GM10847 (cell line): Measurements from ENCODE around the gene ACYP2.

Source experiments
- POLR2A ChIP-seq: IDR thresholded peaks from 2 replicates; pipeline ENCODE4 v1.6.1; 2011; ENCODE audit not compliant: insufficient read length; ENCODE audit errors: extremely low read depth

ACYP2 gene

DNA sequence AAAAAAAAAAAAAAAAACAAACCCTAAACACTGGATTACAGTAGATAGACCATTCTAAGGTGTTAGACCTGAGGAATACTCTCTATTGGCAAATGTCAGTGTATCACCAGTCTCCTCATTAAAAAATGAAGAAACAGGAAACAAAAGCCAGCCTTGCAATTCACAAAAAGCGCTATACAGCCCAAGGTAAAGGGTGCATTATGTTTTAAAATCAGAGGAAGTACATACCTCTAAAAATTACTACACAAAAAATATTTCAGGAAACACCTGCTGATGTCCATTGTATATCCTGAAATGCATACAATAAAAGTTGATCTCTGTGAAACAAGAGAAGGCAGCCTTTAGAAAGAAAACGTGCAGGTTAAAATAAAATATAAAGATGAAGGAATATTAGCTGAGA, 195.5 kb downstream of the ACYP2 start:
- TF ChIP-seq POLR2A = no peak

DNA sequence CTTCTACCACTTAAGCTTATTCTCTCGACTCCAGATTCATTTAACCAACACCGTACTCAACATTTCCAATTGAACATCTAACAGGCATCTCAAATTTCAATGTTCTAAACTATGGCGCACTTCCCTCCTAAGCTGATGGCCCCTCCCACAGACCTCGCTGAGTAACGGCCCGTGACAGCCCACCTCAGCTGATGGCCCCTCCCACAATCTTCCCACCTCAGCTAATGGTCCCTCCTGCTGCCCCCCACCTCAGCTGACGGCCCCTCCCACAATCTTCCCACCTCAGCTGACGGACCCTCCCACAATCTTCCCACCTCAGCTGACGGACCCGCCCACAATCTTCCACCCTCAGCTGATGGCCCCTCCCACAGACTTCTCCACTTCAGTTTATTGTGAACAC, 197.7 kb downstream of the ACYP2 start:
- no peak for TF ChIP-seq POLR2A

DNA sequence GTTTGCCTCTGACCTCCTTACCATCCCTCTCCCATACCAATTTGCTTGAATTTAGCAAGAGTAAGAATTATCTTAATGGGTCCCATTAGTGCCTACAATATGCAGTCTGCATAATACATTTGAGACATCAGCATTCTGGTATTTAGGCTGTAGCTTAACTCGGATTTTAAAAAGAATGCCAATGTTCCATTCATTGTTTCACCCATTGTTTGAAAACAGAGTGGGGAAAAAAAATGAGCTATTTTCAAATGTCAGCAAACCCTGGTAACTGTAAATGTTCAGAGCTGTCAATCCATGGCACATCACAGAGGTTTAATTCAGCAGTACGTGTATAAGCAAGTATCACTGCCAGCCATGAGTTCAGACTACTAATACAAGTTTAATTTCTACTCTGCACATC, 202.6 kb downstream of the ACYP2 start:
- no peak for TF ChIP-seq POLR2A

DNA sequence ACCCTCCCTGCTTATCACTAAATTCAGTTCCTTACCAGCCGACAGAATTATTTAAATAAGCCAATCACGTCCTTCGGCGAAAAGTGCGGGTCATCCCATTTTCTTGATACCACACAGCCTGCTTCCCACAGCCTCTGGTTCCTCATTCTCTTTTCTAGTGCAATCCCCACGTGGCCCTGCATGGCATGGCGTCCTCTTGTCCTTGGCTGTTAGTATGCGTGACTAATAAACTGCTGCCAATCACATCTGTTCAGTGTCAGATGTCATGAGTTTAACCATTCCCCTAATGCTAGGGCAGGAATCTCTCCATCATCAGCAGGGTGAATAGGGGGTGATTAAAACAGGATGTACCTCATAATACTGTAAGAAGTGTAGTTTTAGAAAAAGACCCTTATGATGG, 203.4 kb downstream of the ACYP2 start:
- no peak for TF ChIP-seq POLR2A

DNA sequence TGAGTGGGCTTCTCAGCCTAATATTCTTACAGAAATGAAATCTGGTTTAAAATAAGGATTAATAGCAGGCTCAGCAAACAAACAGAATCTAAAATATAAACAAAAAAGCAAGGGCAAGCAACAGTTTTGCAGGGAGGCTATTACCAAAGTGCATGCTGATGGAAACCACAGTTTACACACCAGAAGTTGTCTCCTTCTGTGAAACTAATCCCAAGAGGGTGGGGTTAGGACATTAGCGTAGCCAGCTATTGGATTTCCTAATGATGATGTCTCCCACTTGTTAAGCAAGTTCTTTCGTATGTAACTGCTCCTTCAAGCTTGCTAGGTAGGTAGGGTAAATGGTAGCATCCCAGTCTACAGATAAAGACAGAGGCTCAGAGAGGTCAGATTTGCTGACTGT, 205.6 kb downstream of the ACYP2 start:
- TF ChIP-seq POLR2A = no peak

DNA sequence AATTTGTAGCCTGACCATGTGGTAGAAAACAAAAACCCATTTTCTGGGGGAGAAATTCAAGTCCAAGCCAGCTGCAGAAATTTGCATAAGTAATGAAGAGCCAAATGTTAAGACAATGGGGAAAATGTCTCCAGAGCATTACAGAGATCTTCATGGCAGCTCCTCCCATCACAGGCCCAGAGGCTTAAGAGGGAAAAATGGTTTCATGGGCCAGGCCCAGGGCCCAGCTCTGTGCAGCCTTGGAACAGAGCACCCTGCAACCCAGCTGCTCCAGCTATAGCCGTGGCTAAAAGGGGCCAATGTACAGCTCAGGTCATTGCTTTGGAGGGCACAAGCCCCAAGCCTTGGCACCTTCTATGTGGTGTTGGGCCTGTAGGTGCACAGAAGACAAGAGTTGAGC, 209.7 kb downstream of the ACYP2 start:
- no peak for TF ChIP-seq POLR2A

DNA sequence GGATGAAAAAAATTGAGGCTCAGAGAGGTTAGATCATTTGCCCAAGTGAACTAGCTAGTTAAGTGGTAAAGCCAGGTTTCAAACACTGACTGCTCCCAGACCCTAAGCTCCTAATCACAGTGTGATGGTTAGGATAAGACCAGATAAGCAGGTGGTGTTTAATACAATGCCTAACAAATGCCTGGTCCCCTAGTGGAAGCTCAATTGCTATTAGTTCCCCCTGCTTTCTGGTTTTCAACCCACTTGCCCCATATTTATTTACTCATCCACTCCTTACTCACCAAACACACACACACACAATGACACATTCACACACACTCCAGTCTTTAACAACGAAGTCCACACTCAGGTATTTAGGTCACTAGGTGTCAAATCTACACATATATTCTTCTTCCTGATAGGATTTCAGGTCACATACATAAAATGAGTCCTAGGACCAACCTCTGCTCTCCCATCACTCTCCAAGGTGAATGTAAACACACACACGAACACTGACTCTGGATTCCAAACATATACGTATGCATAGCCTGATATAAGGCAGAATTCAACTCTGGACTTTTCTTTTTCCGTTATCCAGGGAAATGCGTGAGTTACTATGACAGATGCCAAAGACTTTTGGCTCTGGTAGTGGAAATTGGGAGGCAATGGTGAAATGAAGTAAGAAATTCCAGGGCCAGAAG, 214.2 kb downstream of the ACYP2 start:
- TF ChIP-seq POLR2A = no peak

DNA sequence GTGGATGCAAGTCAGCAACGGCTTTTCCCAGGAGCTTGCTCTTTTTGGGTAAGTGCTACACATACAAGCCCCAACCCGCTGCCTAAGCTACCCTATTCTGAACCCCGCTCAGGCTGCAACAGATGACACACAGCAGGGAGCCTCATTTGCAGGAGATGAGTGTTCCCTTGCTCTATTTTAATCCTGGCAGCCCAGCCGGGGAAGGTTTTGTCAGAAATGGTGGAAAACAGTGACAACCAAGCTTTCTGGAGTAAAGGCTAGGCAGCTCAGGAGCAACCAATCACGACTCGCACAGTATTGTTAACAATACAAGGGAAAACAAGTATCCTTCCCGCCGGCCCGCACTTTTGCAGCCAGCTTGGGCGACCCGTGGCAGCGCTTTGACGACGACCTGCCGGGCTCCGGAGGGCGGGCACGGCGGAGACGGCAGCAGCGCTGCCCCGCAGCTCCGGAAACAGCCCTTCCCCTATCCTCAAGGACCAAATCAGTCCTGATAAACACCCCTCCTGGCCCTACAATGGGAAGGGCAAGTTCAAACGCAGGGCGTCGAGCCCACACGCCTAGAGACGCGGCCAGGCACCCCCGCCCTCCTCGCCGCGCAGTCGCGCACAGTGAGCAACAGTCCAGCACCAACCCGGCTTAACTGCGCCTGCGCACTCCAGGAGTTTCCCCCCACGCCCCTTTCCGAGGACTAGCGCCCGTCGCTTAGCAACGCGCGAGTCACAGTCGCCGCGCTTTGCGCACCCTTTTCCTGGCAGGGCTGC, 214.9 kb downstream of the ACYP2 start:
- TF ChIP-seq POLR2A = no peak

DNA sequence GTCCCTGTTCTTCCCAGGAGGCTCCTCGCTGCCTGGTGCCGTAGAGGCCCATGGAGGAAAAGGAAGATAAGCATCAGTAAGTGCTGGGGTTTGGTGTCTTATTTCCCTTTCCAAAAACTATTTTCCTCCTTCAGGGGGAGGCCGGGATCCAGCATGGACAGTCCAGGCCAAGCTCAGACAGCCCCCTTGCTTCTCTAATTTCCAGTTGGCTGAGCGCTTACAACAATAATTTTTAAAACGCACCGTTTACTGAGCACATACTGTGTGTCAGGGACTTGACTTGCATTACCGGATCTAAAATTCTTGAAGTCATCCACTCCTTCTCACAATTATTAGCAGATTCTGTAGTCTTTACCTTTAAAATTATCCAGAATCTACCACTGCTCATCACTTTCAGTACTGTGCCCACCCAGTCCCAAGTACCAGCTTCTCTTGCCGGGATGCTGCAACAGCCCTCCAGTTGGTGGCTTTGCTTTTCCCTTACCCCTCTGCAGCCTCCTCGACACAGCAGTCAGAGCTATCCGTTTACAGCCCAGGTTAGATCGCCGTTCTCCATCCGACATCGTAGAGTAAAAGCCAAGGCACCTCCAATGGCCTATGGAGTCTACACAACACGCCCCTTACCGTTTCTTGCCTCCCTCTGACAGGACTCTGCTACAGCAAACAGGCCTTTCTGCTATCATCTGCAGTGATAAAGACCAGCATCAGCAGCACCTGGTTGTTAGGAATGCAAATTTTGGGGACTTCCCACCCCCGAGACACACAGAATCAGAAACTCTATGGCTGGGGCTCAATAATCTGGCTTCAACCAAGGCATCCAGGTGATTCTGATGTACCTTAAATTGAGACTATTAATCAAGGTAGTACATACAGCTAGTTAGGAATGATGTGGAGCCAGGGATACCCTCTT, 215.8 kb downstream of the ACYP2 start:
- no peak for TF ChIP-seq POLR2A

DNA sequence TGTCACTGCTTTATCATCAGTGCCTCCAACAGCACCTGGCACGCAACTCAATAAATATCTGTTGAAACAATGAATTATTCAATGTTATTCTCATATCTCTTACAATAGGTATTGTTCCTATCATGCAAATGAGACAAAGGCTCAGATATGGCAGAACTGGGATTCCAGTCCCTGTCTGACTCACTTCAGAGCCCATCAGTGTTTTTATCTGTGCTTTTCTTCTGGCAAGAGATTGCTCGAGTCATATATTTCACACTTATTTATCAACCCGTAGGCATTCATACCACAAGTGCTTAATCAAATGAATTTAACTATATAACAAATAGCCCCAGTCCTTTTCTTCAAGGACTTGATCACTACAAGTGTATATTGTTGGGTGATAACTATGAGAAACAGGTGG, 217.0 kb downstream of the ACYP2 start:
- TF ChIP-seq POLR2A = no peak

DNA sequence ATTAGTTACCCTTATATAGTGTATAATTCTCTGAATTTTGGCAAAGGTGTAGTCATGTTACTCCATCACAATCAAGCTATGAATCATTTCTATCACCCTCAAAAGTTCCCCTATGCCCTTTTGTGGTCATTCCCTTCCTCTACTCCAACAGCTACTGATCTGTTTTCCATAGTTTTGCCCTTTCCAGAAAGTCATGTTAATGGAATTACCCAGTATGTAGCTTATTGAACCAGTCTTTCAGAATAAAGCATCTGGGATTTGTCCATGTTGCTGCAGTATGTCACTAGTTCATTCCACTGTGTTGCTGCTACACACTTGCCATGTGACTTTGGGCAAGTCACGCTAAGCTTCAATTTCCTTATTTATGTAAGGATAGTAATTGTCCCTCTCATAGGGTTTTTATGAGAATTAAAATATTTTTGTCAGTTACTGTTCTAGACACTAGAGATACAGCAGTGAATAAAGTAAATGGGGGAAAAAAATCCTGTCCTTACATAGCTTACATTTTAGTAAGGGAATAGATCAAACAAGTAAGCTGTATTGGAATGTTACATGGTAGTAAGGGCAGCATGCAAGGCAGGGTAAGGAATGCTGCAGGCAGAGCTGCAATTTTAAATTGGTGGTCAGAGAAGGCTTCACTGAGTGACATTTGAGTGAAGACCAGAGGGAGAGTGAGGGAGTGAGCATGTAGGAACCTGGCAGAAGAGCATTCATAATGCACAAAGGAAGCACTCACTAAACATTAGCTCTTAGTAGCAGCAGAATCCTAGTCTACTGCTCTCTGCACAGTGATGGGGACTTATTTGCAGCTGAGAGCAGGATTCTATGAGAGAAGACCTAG, 220.9 kb downstream of the ACYP2 start:
- TF ChIP-seq POLR2A = no peak

DNA sequence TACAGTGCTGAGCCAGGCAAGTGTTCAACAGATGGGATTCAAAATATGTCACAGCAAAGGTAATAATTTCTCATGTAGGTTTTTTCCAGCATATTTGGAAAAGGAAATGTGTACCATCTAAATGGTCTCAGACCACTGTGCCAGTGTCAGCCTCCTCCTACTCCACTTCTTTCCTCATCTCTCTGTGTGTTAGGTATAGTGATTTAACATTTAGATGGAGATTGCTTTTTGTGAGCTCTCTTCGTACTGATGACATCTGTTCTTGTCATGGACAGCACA, 221.5 kb downstream of the ACYP2 start:
- TF ChIP-seq POLR2A = no peak

DNA sequence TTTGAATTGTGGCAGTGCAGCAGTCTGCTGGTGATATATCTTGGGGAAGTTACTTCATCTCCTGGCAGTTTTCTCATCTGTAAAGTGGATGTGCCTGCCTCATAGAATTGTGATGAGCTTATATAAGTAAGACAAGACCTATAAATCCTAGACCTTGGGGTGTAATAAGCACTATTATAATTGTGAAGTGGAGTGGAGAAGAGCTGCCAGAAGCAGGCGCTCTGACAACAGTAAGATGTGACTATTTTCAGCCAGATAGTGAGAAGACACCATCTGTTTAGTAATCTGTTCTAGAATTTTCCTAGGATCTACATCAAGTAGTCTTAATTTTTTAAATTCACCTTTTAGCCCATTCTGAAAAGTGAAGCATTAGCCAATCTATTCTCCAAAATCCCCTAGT, 226.2 kb downstream of the ACYP2 start:
- no peak for TF ChIP-seq POLR2A

DNA sequence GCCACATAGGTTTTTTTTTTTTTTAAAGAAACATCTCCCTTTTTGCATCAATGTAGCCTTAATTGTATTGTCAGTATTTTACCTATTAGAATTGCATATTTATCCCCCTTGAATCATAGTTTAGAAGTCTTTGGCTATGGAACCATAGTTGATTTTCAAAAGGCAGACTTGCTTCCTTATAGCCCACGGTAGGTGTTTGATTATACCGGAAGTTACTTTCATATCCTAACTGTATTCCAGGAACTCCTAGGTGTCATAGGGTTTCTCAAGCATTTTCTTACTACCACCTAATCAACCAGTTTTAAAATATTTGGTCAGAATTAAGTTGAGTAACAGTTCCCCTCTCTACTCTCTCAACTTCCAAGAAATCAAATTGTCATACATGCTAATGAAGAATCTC, 227.2 kb downstream of the ACYP2 start:
- no peak for TF ChIP-seq POLR2A

DNA sequence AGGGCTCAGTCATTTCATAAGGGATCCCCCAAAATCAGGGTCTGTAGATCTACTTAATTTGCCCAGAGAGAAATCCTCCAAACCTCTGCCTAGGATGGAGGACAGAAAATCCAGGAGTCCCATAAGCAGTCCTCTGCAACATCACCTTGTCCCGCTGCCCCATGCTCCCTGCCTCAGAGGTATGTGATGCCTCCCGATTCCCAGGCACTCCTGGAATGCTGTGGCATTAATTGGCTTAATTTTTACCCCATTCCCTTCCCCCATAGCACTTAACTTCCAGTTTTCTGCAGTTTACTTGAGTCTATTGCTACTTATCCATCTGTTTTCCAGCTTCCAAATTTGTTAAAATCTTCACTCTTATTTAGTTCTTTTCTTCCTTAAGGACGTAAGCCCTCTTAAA, 232.2 kb downstream of the ACYP2 start:
- no peak for TF ChIP-seq POLR2A
